GM18867 (cell line): ENCODE measurements around the gene PRRC2A.

Experiments used
- ATAC-seq: cut with Tn5 transposase; IDR thresholded peaks from one replicate; pipeline ENCODE4 v1.9.1; 2021; ENCODE audit warnings: mild to moderate bottlenecking, moderate library complexity; ENCODE audit not compliant: unreplicated experiment

PRRC2A gene

DNA sequence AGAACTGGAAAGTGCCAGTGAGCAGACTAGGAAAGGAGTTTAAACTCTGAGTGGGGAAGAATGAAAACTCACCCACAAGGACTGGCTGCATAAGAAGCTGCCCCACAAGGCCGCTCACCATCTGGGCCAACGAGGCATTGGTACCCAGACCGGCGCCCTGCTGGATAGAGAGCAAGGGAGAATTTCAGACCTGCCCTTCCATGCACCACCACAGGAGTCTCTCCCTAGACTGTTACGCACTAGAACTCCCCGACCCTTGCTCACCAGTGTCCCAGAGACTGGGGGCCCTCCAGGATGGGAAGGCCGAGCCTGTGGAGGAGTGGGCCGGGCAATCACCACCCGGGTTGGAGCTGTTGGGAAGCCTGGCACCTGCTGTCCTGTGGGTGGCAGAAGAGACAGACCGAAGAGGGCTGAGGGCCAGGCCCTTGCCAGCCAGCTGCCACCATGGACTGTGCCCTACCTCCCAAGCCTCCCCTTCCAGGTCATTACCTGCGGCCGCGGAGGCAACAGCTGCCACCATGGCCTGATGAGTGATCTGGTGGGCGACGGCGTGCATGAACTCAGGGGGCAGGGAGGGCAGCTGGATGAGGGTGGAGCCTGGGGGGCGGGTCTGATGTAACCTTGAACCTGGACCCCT is 23.4 kb downstream of the PRRC2A start:
- no peak for ATAC-seq

DNA sequence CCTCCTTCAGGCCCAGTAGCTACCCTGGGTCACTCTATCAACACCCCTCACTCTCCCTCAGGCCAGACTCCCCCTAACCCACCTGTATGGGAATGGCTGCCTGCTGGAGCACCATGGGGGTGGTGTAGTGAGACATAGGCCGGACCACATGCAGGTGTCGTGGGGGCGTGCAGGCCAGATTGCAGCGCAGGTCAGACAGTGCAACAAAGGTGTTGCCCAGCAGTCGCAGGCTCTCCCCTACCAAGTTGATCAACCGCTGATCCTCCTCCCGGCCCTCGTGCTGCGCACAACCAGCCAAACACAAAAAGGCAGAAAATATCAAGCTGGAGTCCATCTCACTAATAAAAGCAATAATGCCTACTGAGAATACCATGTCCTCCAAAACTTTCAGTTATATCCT is 24.8 kb downstream of the PRRC2A start:
- ATAC-seq, result no peak

DNA sequence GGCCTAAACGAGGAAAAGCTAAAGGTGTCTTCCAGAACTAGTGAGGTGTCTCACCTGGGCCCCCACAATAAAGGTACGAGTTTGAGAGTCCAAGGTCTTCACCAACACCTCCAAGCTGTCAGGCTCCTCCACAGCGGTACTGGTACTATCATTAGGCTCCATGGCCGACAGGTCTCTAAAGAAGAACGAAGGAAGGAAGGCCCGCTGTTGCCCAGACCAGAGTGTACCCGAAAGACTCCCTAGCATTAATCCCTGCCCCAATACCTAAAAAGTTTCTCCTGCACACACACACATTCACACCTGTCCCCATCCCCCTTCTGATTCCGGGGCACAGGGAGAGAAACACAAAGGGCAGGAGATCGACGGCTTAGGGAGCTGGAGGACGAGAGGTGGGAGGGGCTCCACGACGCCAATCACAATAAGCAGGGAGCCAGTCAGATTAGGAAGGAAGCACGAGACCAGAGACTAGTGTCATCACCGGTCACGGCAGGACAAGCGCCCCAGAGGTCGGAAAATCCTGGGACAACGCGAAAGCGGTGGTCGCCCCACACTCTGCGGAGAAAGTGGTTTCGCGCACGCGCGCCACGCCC is 31.2 kb downstream of the PRRC2A start:
- peak; percentile 28 for ATAC-seq

DNA sequence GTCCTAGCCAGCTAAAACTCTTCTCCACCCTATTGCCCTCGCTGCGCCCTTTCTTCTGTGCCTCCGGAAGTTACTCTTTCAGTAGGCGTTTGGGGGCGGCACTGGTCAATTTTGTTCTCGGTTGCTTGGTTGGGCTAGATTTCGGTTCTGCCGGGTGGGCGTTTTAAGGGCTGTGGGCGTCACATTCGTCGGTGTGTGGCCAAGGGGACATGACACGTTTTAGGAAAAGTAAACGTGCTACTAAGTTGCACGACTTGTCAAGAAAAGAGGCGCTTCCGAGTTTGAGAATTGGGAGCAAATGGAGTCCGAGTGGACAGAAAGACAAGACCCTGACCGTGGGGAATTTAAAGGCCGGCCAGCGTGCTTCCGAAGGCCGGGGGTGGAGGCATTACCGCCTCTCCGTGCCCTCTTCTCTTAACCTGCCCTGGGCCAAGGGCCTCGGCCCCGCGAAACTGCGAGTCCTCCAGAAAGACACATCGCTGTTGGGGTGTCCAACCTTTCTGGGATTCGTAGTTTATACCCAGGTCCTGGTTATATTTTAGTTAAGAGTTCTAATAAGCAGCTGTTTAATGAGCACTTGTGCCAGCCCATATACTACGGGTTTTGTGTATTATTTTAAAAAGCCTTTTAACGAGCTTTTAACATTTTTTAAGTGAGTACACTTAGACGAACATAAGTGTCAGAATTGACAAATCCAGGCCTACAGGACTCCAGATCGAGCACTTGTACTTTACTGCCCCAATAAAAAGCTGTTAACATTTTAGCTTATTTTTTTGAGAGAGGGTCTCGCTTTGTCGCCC is 32.6 kb downstream of the PRRC2A start:
- peak; percentile 55 for ATAC-seq

DNA sequence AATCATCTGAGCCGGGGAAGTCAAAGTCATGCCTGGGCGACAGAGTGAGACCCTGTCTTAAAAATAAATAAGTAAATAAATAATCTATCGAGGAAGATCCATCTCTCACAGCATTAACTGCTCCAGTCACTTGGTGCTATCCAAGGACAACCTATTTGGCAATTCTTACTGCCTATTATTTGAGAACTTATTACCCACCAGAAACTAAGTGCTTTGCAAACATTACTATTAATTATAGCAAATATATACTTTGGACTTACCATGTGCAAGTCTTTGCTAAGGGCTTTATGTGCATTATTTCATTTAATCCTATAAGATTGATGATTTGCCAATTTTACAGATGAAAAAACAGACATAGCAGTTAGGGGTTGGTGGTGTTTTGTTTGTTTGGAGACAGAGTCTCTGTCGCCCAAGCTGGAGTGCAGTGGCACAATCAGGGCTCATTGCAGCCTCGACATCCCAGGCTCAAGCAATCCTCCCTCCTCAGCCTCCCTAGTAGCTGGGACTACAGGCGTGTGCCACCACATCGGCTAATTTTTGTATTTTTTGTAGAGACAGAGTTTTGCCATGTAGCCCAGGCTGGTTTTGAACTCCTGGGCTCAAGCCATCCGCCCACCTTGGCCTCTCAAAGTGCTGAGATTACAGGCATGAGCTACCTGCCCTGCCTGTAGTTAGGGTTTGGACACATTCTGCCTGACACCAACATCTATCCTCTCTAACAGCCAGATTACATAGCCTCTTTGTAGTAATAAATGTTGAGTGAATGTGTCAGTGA is 34.2 kb downstream of the PRRC2A start:
- no peak for ATAC-seq

DNA sequence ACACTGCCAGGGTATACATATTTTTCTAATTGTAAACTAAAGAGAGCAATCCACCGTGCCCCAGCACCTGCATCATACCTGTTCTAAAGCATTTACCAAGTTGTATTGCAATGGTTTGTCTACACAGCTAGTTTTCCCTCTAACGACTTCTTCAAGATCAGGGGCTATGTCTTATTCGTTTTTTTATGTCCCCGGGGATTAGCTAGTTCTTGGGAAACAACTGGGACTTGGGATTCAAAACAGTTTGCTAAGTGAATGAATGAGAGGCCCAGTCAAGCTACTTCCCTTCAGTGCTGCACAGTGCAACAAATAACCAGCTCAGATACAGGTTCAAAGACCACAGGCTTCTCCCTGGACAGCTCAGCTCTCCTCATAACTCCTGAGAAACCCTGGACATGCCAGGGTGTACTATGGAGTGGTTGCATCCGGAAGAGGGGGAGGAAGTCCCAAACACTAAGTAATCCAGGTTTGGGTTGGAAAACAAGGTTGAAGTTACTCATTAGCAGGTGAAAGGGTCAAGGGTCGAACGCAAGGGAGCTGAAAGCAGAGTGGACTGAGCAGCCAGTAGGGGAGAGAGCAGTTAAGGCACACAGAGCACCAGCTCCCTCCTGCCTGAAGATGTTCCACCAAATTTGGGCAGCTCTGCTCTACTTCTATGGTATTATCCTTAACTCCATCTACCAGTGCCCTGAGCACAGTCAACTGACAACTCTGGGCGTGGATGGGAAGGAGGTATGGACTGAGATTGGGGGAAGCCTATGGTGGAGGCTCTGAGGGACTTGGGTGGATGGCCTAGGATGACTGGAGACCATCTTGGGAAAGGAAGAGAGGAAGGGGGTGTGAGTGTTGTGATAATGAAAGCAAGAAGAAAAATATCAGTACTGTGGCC is 35.1 kb downstream of the PRRC2A start, which contains the start of gene APOM:
Gene APOM, plus strand, starts transcription at position 546 of the 889 bp plus-strand sequence. Its CDS starts 73 bp downstream, at position 619.
- no peak for ATAC-seq

DNA sequence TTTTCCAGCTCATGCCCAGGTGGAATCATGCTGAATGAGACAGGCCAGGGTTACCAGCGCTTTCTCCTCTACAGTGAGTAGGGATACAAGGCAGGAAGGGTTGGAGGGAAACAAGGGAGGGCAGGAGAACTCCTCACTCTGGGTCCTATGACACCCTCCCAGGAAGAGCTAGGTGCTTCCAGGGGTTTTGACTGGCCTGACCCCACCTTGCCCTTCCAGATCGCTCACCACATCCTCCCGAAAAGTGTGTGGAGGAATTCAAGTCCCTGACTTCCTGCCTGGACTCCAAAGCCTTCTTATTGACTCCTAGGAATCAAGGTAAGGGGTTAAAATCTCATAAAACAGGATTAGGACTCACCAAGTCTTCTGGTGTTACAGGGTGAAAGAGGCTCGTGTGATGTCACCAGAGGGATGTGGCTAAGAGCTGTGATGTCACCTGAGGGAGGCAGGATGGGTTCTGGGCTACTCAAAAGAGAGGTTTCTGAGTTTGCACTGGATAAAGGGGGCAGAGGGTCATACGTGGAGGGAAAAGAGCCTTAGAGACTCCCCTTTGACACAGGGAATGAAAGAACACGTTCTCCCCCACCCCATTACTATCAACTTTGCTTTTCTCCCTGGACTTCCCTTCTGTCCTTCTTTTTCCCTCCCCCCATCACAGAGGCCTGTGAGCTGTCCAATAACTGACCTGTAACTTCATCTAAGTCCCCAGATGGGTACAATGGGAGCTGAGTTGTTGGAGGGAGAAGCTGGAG is 37.1 kb downstream of the PRRC2A start:
- ATAC-seq, result no peak

DNA sequence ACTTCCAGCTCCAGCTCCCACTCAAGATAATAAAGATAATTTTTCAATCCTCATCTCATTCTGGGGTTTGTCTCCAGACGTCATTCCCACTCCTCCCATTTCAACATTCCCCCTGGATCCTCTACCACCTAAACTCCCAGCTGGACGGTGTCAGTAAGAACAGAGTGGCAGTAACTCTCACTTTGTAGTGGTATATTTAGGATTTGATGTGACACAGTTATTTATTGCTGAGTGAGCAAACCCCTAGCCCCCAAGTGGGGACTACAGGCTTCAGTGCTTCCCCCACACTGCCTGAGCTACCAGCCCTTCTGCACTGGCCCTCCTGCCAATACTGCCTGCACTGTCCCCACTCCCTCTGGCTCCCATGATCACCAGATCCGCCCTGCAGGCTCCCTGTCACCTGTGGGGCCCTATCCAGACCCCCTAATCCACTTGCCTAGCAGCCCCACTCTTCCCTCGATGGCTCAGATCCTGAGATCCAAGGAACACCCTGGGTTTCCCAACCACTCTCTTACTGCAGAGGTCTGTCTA is 37.7 kb downstream of the PRRC2A start:
- ATAC-seq, result no peak

DNA sequence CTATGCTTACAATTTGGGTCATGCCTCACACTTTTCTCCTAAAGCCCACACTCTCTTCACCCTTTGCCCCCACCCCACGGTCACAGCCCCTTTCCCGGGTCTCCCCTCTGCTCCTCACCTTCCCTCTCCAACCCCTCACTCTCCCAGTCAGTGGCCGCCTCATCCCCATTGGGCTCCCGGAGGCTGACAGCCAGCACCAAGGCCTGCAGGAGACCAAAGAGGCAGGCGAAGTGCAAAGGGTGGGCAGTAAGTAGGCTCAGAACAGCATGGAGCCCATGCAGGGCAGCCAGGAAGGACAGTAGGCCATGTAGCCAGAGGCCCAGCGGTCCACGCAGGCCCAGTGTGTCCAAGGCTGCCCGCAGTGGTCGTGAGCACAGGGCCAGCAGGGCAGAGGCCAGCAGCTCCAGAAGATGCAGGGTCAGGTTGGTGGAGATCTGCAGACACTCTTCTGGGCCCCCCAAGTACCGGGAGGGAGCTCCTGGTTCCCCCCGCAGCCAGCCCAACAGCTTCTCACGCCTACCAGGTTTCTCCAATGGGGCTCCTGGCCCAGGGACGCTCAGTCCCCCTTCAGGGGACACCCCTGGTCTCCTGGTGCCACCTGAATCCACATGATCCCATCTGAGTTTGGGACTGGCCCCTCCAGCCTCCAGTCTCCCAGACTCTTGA is 38.6 kb downstream of the PRRC2A start:
- no peak for ATAC-seq

DNA sequence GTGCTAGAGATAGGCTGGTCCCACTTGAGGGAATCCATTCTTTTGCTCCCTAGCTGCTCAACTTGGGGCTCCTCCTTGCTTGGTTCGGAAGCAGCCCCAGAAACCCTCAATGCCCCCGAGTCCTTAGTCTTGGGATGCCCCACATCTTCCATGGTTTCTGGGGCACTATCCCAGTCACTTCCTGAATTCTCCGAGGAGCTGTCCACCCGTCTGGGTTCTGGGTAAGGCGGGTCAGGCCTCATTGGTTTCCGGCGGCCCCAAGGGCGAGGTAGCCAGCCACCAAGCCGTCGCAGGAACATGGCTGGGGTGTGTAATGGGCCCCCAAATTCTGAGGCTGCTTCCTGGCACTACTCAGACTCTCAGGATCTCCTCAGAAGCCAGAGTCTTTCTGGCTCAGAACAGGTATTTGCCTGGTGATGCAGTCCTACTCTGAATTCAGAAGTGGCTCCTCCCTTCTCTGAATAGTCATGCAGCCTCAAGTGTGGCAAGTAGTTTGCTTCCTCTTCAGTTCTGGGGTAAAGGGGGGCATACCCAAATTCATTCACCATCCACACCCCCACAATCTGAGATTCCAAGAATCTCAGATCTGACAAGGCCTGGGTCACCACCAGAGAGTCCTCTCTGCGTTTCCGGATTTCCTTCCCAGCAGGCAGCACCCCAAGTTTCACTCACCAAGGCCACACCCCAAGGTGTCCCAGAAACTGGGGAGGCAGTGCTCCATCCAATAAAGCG is 39.3 kb downstream of the PRRC2A start:
- no peak for ATAC-seq

DNA sequence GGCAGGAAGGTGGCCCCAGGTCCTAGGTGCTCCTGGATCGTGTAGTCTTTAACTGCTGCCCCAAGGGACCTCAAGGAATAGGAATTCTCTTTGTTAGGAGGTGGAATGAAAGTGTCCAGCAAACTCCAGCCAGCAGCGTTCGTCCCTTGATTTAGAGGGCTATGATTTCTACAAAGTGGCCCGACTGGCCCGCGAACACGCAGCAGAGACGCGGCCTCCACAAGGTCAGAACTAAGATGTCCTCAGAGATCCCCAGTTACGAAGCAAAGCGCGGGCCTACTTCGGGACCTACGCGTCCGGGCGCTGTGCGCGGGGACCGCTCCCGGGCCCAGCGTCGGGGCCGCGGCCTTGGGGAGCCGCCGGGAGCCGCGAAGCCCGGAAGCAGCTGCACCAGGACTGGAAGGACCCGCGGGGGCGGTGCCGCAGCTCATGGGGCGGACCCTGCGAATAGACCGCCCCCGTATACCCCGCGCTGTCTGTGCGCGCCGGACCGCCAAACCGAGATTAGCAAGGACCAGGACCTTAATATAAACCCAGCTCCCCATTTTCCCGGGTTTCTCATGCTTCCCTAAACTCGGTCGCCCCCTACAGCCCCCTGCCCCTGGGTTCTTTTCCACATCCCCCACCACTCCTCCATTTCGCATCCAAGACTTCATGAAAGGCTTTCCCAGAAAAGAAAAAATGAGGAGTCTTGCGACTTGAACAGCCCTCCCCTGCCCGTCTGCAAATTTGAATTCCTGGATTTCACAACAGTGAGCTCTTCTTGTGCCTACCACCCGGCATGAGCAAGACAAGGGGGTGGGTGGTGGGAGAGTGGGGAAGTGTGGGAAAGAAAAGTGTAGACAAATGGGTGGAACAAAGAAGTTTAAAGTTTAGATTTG is 40.1 kb downstream of the PRRC2A start, which contains the start of gene C6orf47:
Gene C6orf47, minus strand, starts transcription at position 398 of the 881 bp plus-strand sequence. CDS start 831 bp downstream, outside the sequence.
- ATAC-seq, result peak; percentile 49

DNA sequence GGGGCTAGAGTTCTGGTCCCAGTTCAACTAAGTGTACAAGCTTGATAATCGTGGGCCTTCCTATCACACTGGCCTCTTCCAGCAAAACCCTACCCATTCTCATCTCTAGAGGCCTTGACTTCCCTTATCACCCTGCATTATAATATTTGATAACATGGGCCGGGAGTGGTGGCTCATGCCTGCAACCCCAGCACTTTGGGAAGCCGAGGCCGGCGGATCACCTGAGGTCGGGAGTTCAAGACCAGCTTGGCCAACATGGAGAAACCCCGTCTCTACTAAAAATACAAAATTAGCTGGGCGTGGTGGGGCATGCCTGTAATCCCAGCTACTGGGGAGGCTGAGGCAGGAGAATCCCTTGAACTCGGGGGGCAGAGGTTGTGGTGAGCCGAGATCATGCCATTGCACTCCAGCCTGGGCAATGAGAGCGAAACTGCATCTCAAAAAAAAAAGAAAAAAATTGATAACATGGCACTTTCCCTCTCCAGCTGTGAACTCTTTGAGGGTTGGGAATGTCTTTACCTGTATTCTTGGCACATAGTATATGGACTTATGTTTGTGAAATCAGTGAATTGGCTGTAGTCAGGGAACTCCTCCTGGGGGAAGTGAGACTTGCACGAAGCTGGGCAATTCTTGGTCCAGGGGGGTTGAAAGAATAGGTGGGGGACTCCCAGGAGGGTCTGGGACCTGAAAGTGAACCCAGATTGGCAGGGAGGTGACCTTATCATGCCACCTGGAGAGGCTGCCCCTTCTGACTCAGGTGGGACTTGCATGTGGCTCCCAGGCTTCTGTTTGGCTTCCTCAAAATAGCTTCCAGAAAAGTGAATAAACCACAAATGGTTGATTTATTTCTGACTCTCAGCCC is 41.0 kb downstream of the PRRC2A start:
- no peak for ATAC-seq

DNA sequence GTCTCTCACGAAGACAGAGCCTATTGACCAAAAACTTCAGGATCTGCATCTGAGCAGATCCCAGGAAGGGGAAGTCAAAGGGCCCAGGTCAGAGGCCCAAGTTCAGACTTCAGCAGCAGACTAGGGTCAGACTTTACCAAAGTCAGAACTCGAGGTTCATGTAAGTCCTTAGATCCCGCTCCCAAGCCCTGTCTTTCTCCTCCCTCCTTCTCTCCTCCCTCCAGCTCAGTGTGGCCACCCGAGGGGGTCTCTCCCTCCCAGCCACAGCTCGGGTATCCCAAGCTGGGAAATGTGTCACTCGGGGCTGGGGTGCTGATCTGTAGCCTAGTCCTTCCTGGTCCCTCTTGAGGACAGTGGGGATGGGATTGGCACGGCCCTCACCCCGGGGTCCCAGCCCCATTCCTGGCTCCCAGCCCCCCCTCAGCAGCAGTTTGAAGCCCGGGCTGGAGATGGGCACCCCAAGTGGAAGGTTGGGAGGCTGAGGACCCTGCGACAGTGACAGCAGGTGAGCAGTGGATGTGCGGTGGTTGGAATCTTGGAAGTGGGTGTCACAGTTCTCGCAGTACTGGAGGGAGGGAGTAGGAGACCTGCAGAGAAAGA is 41.7 kb downstream of the PRRC2A start:
- no peak for ATAC-seq

DNA sequence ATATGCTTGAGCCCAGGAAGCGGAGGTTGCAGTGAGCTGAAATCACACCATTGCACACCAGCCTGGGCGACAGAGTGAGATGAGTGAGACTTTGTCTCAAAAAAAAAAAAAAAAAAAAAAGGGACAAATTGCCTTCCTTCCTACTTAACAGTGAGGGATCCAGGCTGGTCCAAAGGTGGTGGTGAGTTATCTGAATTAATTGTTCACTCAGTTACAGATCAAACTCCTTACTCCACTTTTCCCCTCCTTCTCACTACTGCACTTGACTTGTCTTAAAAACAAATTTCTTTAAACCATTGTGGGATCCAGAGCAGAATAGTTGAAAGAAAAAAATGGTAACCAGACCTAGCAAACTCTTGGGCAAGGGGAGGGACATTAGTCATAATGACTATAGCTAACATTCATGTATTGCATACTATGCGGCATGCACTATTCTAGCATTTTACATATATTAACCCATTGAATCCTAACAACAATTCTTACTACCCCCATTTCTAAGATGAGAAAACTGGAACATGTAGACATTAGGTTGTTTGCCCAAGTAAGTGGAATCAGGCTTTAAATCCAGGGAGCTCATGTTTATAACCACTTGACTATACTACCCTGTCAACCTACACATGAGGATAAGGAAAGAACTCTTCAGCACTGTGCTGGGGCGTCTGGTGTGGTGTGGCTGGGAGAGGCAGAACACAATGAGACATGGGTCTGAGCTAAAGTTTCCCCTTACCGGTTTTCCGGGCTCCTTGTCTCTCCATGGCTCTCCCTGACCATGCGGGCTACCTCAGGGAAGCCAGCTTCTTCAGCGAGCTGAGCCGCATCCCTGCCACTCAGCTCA is 42.8 kb downstream of the PRRC2A start:
- ATAC-seq, result no peak
